Tibial artery (tissue), 4 donors: ENCODE measurements around the gene GRIK4.

Source experiments
- DNase-seq, 2 donors: peaks; one replicate each; pipeline ENCODE4 v3.0.0-alpha.2; 2019
- H3K27ac ChIP-seq, 2 donors: fragments of 200-600 bp; sonication (generic) in 1 of 2; 1 replicate in 1 of 2; 2 replicates in 1 of 2; pipeline ENCODE4 v1.5.1; 2018 to 2019; ENCODE audit warnings: mild to moderate bottlenecking in 1 of 2
- H3K27me3 ChIP-seq, 2 donors: fragments of 200-600 bp; sonication (generic) in 1 of 2; one replicate each; pipeline versions ENCODE4 v1.5.1 to v1.6.0; 2016 to 2019
- H3K36me3 ChIP-seq, 3 donors: fragments of 200-600 bp; sonication (generic) in 2 of 3; one replicate each; pipeline ENCODE4 v1.5.1; 2016 to 2019; ENCODE audit warnings: mild to moderate bottlenecking in 2 of 3
- H3K4me1 ChIP-seq, 4 donors: fragments of 200-600 bp; sonication (generic) in 2 of 4; 1 replicate in 3 of 4; 2 replicates in 1 of 4; pipeline ENCODE4 v1.5.1; 2016 to 2019
- H3K4me3 ChIP-seq, 2 donors: fragments of 200-600 bp; sonication (generic) in 1 of 2; 1 replicate in 1 of 2; 2 replicates in 1 of 2; pipeline ENCODE4 v1.5.1; 2018 to 2019; ENCODE audit warnings: mild to moderate bottlenecking in 2 of 2
- H3K9me3 ChIP-seq, 3 donors: fragments of 200-600 bp; sonication (generic) in 1 of 3; one replicate each; pipeline ENCODE4 v1.5.1; 2016 to 2019
- intact Hi-C: fragments of 100-400 bp; cut with DNase I; formaldehyde crosslinking; loops from one replicate; pipeline ENCODE4 v1.15.0; 2023; ENCODE audit warnings: low total_unique reads
- TF ChIP-seq, protein P1 (sequence below), 2 experiments: fragments of 200-600 bp in 1 of 2; fragments of 450-650 bp in 1 of 2; IDR thresholded peaks; one replicate each; pipeline ENCODE4 v1.5.1; 2017 to 2019; ENCODE audit warnings: antibody characterized with exemption in 2 of 2, mild to moderate bottlenecking in 1 of 2, moderate library complexity in 1 of 2

GRIK4 gene

DNA sequence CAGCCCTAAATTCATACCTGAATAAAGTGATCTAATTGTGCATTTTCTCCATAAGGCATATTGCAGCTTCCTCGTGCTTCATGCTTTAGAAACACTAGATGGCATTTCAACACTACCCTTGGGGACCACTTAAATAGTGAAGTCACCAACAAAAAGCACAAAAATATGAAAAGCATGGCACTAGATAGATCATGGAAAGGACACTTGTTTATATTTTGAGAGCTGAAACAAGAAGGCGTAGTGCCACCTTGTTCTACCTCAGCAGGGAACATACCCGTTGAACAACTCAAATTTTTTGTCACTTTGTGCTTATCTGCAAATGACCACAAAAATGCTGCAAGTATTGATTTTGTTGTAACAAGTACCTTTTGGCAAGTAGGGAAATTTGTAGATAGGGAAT is 521.0 kb downstream of the GRIK4 start:
- Histone ChIP-seq H3K27me3 (no peaks in the 10 kb centered on the region), H3K9me3 (no peaks in the 10 kb centered on the region), H3K4me1 (no peaks in the 10 kb centered on the region), H3K27ac (no peak overlapping the region), H3K4me3 (no peak overlapping the region), H3K36me3 (no peaks in the 10 kb centered on the region)
- DNase-seq = no peak
- TF ChIP-seq, protein P1, sequence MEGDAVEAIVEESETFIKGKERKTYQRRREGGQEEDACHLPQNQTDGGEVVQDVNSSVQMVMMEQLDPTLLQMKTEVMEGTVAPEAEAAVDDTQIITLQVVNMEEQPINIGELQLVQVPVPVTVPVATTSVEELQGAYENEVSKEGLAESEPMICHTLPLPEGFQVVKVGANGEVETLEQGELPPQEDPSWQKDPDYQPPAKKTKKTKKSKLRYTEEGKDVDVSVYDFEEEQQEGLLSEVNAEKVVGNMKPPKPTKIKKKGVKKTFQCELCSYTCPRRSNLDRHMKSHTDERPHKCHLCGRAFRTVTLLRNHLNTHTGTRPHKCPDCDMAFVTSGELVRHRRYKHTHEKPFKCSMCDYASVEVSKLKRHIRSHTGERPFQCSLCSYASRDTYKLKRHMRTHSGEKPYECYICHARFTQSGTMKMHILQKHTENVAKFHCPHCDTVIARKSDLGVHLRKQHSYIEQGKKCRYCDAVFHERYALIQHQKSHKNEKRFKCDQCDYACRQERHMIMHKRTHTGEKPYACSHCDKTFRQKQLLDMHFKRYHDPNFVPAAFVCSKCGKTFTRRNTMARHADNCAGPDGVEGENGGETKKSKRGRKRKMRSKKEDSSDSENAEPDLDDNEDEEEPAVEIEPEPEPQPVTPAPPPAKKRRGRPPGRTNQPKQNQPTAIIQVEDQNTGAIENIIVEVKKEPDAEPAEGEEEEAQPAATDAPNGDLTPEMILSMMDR (IDR thresholded peaks at IDR 0.05) = no peak
- intact Hi-C loops = no loop called here

DNA sequence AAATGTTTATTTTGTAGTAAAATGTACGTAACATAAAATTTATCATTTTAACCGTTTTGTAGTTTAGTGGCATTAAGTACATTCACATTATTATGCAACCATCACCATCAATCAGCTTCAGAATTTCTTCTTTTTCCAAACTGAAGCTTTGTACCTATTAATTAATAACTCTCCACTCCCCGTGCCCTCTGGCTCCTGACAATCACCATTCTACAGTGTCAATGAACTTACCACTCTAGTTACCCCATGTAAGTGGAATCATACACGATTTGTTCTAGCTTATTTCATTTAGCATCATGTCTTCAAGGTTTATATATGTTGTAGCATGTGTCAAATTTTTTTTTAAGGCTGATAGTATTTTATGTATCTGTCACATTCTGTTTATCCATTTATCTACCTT is 522.1 kb downstream of the GRIK4 start:
- no peaks in the 10 kb centered on the region for H3K36me3 ChIP-seq
- no peaks in the 10 kb centered on the region for H3K4me1 ChIP-seq
- intact Hi-C loops = no loop called here
- H3K9me3 ChIP-seq = no peaks in the 10 kb centered on the region
- no peak overlapping the region for H3K4me3 ChIP-seq
- DNase-seq = no peak
- H3K27me3 ChIP-seq = no peaks in the 10 kb centered on the region
- H3K27ac ChIP-seq = no peak overlapping the region
- TF ChIP-seq, protein P1 (IDR thresholded peaks at IDR 0.05) = no peak

DNA sequence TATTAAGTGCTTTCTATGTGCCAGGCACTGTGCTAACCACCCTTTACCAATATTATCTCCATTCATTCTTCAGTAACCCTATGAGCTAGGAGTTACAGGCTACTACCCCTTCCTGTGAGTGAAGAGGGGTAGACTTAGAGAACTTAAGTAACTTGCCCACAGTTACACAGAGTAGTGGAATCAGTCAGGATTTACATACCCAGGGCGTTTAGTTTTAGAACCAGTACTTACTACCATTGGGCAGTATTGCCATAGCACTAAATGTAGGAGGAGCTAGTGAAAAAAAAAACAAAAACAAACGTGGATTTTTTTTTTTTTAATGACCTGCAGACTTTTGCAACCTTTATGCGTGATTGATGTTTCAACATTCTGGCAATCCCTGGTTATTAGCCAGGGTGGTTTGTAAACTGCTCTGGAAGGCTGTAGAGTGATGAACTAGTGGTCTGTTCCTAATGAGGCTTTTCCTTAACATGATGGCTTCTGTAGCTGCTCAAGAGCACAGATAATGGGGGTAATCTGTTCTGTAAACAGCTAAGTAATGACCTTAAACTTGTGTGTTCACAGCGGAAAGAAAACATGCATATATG is 523.7 kb downstream of the GRIK4 start:
- intact Hi-C loops = no loop called here
- no peaks in the 10 kb centered on the region for H3K27me3 ChIP-seq
- DNase-seq = no peak
- no peaks in the 10 kb centered on the region for H3K9me3 ChIP-seq
- H3K4me3 ChIP-seq = no peak overlapping the region
- TF ChIP-seq, protein P1 (IDR thresholded peaks at IDR 0.05) = no peak
- no peaks in the 10 kb centered on the region for H3K36me3 ChIP-seq
- H3K4me1 ChIP-seq = no peaks in the 10 kb centered on the region
- H3K27ac ChIP-seq = no peak overlapping the region

DNA sequence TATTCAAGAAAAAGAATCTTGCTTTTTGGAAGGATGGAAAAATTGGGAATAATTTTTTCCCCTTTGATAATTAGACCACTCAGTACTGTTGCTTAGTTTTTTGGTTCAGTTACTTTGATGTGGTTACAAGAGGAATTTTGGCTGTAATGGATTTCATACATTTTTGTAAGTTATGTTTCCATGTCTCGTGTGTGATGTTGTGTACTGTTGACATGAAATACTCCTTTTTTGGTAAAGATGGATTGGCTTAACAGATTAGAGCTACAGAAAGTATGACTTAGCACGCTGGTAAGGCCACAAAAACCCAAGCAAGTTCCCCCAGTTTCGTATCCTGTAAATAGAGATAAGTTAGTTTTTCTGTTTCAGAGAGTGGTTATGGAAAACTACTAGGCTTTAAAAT is 524.2 kb downstream of the GRIK4 start:
- no peaks in the 10 kb centered on the region for H3K36me3 ChIP-seq
- H3K27ac ChIP-seq = no peak overlapping the region
- no peaks in the 10 kb centered on the region for H3K4me1 ChIP-seq
- H3K4me3 ChIP-seq = no peak overlapping the region
- no peak for DNase-seq
- TF ChIP-seq, protein P1 (IDR thresholded peaks at IDR 0.05) = no peak
- intact Hi-C loops = no loop called here
- H3K27me3 ChIP-seq = no peaks in the 10 kb centered on the region
- H3K9me3 ChIP-seq = no peaks in the 10 kb centered on the region

DNA sequence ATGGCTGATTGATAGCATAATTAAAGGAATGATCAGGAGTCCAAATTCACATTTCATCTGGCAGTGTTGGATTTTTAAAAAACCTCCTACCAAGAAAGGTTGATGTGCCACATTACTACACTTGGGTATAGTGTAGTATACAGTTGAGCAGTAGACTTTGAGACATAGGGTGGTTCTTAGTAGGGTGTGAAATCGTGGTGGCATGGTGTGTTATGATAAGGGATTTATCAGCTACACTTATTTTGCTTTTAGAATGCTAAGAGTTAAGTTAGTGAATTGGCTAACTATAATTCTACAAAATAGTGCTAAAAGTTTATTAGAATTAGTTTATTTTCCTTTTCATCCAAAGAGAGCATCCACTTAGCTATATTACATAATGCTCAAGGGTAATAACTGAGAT is 525.5 kb downstream of the GRIK4 start:
- Histone ChIP-seq H3K27ac (no peak overlapping the region), H3K4me3 (no peak overlapping the region), H3K4me1 (no peaks in the 10 kb centered on the region), H3K36me3 (no peaks in the 10 kb centered on the region), H3K27me3 (no peaks in the 10 kb centered on the region), H3K9me3 (no peaks in the 10 kb centered on the region)
- intact Hi-C loops = no loop called here
- TF ChIP-seq, protein P1 (IDR thresholded peaks at IDR 0.05) = no peak
- no peak for DNase-seq
